OCI-LY7 (cell line): ENCODE measurements around the gene CPD.

Experiments
- CTCF ChIP-seq: fragments of 200-600 bp; sonication (generic); conservative IDR thresholded peaks from 2 replicates; pipeline ENCODE4 v1.5.1; 2014; ENCODE audit warnings: mild to moderate bottlenecking, antibody characterized with exemption, low read length, moderate library complexity, mixed read lengths
- EZH2phosphoT487 ChIP-seq: fragments of 200-600 bp; sonication (generic); IDR thresholded peaks from 2 replicates; pipeline ENCODE4 v1.6.1; 2018; ENCODE audit warnings: low read depth, borderline replicate concordance, mild to moderate bottlenecking, mixed run types, antibody characterized with exemption, low read length, moderate library complexity, mixed read lengths

GRCh38 chr17:30379903-30380381 lies 1.2 kb downstream of the CPD start:
- no peak for TF ChIP-seq CTCF
- no peak for TF ChIP-seq EZH2phosphoT487
